HepG2 (cell line): ENCODE data around the gene CLEC6A. TPM values are rescaled to one million over a fixed set of nuclear protein-coding genes. Genes with fewer than 3 reads are reported as not detected.

Source experiments
- ATAC-seq: fragments of 200-7000 bp; cut with Tn5 transposase; 3 replicates; pipeline ENCODE4 v1.9.1; 2020; ENCODE audit warnings: mild to moderate bottlenecking, moderate library complexity
- BruUV-seq: library from RNA; stranded (reverse); fragments of 400-500 nt; replicated peaks from 2 replicates; lab custom pipeline; 2021; lab: Mats Ljungman, UMichigan
- CTCF ChIA-PET: fragments of 300-600 bp; formaldehyde crosslinking; extraction: SDS; loops from one replicate; lab custom pipeline; 2021; ENCODE audit warnings: low total read pairs, inconsistent platforms, low intra/inter-chr PET ratio; lab: Yijun Ruan, JAX
- POLR2A ChIA-PET: fragments of 350-600 bp; sonication (Branson Sonifier 250); formaldehyde crosslinking; loops from one replicate; lab custom pipeline; 2020; ENCODE audit warnings: antibody characterized with exemption, inconsistent platforms; lab: Yijun Ruan, JAX
- DNase-seq: peaks from one replicate; pipeline ENCODE4 v3.0.0-alpha.2; 2015; ENCODE audit warnings: low spot score
- FAIRE-seq: peaks from 3 replicates; lab custom pipeline; 2011; peaks lifted over from hg19 to GRCh38; lab: Jason Lieb, UNC
- H2AFZ ChIP-seq: one replicate; pipeline ENCODE4 v1.6.1; 2011; ENCODE audit warnings: low read length, inconsistent platforms
- H3K27ac ChIP-seq: fragments of 300-600 bp; 3 replicates; pipeline ENCODE4 v1.8.0; 2011; ENCODE audit warnings: mixed run types, mild to moderate bottlenecking, mixed read lengths, low read length, inconsistent platforms; ENCODE audit not compliant: insufficient read depth; ENCODE audit errors: extremely low read length
- H3K27me3 ChIP-seq, 2 experiments: fragments of 200-600 bp in 1 of 2; 2 replicates in 1 of 2; 3 replicates in 1 of 2; pipeline versions ENCODE4 v1.6.0 to v1.8.0; 2011; ENCODE audit warnings: low read length in 2 of 2, mild to moderate bottlenecking in 2 of 2, moderate library complexity in 2 of 2, inconsistent platforms in 1 of 2; ENCODE audit not compliant: insufficient read depth in 2 of 2, control insufficient read depth in 1 of 2
- H3K36me3 ChIP-seq, 2 experiments: fragments of 200-600 bp in 1 of 2; replicated peaks in 1 of 2; 2 replicates in 1 of 2; 3 replicates in 1 of 2; pipeline versions ENCODE4 v1.5.1 to v1.8.0; 2011; ENCODE audit warnings: low read length in 2 of 2, inconsistent platforms in 1 of 2; ENCODE audit not compliant: insufficient read depth in 2 of 2, control insufficient read depth in 1 of 2
- H3K4me1 ChIP-seq: 2 replicates; pipeline ENCODE4 v1.5.1; 2012; ENCODE audit warnings: low read length, inconsistent platforms; ENCODE audit not compliant: insufficient read depth
- H3K4me2 ChIP-seq: 2 replicates; pipeline ENCODE4 v1.6.0; 2011; ENCODE audit warnings: low read depth, low read length, inconsistent platforms
- H3K4me3 ChIP-seq, 3 experiments: fragments of 200-600 bp in 1 of 3; sonication (generic), shearing (Covaris generic) in 1 of 3; replicated peaks in 1 of 3; 2 replicates each; pipeline ENCODE4 v1.5.1; 2011 to 2016; ENCODE audit warnings: low read length in 3 of 3, inconsistent platforms in 2 of 3, low read depth in 2 of 3, mild to moderate bottlenecking in 2 of 3, control low read depth in 1 of 3, mixed read lengths in 1 of 3; ENCODE audit not compliant: insufficient read depth in 1 of 3
- H3K79me2 ChIP-seq: one replicate; pipeline ENCODE4 v1.6.1; 2011; ENCODE audit warnings: low read length, inconsistent platforms; ENCODE audit not compliant: insufficient read depth
- H3K9ac ChIP-seq: 2 replicates; pipeline ENCODE4 v1.6.0; 2011; ENCODE audit warnings: mild to moderate bottlenecking, low read depth, low read length, inconsistent platforms; ENCODE audit not compliant: insufficient read depth
- H3K9me3 ChIP-seq: 2 replicates; pipeline ENCODE4 v1.5.1; 2012; ENCODE audit warnings: mild to moderate bottlenecking, low read length
- H4K20me1 ChIP-seq: 2 replicates; pipeline ENCODE4 v1.6.0; 2011; ENCODE audit warnings: inconsistent platforms, mild to moderate bottlenecking, low read length, moderate library complexity; ENCODE audit not compliant: insufficient read depth
- BORCS8-MEF2B ChIP-seq: sonication (generic); formaldehyde crosslinking; IDR thresholded peaks from 2 replicates; pipeline ENCODE4 v1.8.0; 2022; ENCODE audit warnings: mild to moderate bottlenecking, missing genetic modification reagents
- CSRNP2 ChIP-seq: sonication (generic); formaldehyde crosslinking; conservative IDR thresholded peaks from 2 replicates; pipeline ENCODE4 v1.8.0; 2022; ENCODE audit warnings: low read depth, missing genetic modification reagents
- GABPA ChIP-seq, 2 experiments: IDR thresholded peaks; 2 replicates each; pipeline ENCODE4 v1.6.1; 2011 to 2016; ENCODE audit warnings: low read depth in 2 of 2, low read length in 1 of 2, missing biosample characterization in 1 of 2, missing genetic modification characterization in 1 of 2
- HMG20B ChIP-seq: conservative IDR thresholded peaks from 2 replicates; pipeline ENCODE4 v1.6.1; 2016; ENCODE audit warnings: missing genetic modification reagents, missing compliant biosample characterization
- KDM2A ChIP-seq: sonication (generic); formaldehyde crosslinking; IDR thresholded peaks from 2 replicates; pipeline ENCODE4 v1.4.0; 2020; ENCODE audit warnings: low read depth, missing genetic modification reagents, borderline replicate concordance
- MED8 ChIP-seq: sonication (generic); formaldehyde crosslinking; IDR thresholded peaks from 2 replicates; pipeline ENCODE4 v1.8.1; 2023; ENCODE audit warnings: mild to moderate bottlenecking, missing genetic modification reagents; ENCODE audit not compliant: insufficient replicate concordance
- TBX2 ChIP-seq: sonication (generic); formaldehyde crosslinking; IDR thresholded peaks from 2 replicates; pipeline ENCODE4 v1.5.0; 2020; ENCODE audit warnings: missing genetic modification reagents, mild to moderate bottlenecking, borderline replicate concordance
- ZNF136 ChIP-seq: sonication (generic); formaldehyde crosslinking; IDR thresholded peaks from 2 replicates; pipeline ENCODE4 v1.8.1; 2022; ENCODE audit warnings: low read depth, mild to moderate bottlenecking, moderate library complexity, missing genetic modification reagents
- ZNF230 ChIP-seq: sonication (generic); formaldehyde crosslinking; IDR thresholded peaks from 2 replicates; pipeline ENCODE4 v1.4.0; 2020; ENCODE audit warnings: mild to moderate bottlenecking, missing genetic modification reagents
- WGBS: methylation state at CpG from one replicate; pipeline ENCODE4 v1.1.6; 2017; ENCODE audit warnings: low lambda C conversion rate; 5-methylcytosine and 5-hydroxymethylcytosine counted together
- in situ Hi-C: cut with HindIII; loops from 2 replicates; pipeline ENCODE4 v1.10.0; 2017; ENCODE audit warnings: low pct_unique_long_range_greater_than_20kb; ENCODE audit not compliant: extremely low pct_ligation_motif_present
- intact Hi-C: fragments of 100-400 bp; cut with micrococcal nuclease; formaldehyde crosslinking; loops from one replicate; pipeline ENCODE4 v1.10.0; 2022; ENCODE audit not compliant: unreplicated experiment
- polyA plus RNA-seq, 8 experiments: library from polyadenylated mRNA; depleted of rRNA in 3 of 8; stranded (reverse) in 7 of 8; unstranded in 1 of 8; fragments of >200 nt; fragmentation: Illumina TruSeq in 4 of 8; extraction: Trizol in 4 of 8; gene quantifications; 2 replicates each; pipeline versions ENCODE4 v1.2.1 to v1.2.3, GENCODE V29; 2011 to 2016; ENCODE audit warnings: low read depth in 4 of 8, missing spikeins in 1 of 8, mixed read lengths in 1 of 8; ENCODE audit not compliant: insufficient read depth in 1 of 8
- total RNA-seq, 5 experiments: library from RNA; depleted of rRNA; stranded (reverse); fragments of >200 nt; fragmentation: Illumina TruSeq; extraction: Trizol; gene quantifications; 2 replicates each; pipeline ENCODE4 v1.2.3, GENCODE V29; 2016; ENCODE audit warnings: low read depth in 1 of 5
- TF ChIP-seq, protein P1 (sequence below): IDR thresholded peaks from 2 replicates; pipeline ENCODE4 v1.6.1; 2016; ENCODE audit warnings: missing genetic modification reagents, missing compliant biosample characterization

CLEC6A gene
- total and polyA plus RNA-seq, 2 of the 13 experiments (the other 11 are each of a cell fraction or from before 2014, with no cell fraction given), result not detected

DNA sequence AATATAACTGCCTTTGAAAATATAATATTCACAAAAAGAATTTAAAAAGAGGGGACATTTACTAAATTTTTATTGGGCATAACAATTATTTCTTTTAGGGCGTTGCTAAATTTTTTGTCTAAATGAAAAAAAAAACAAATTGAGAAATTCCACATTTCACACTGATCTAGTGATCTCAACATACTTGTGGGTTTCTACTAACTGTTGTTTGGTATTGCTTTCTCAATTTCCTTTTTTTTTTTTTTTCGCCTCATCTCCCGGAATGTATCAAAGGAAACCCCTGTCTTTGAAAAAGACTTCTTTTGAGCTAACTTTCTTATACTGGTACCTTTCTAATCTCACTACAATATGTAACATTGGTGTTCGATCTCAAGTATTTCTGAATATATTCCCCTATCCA is 57.5 kb downstream of the CLEC6A start, which contains the start of gene CLEC4D:
TSS of gene CLEC4D (plus strand) at position 248 of the 400 bp plus-strand sequence. CDS start 230 bp downstream, outside the sequence.
- in situ Hi-C loops (no loop called here), intact Hi-C loops (no loop called here)
- DNase-seq (no peak), FAIRE-seq (no peak), ATAC-seq (no peak)
- no peaks in the 10 kb centered on the region for H3K36me3 ChIP-seq
- H3K27me3 ChIP-seq, result peaks cover 0 to 16% of the 10 kb centered on the region in 2 experiments; a peak in 3 of 5 replicates
- TF ChIP-seq CSRNP2 (no peak), KDM2A (CRISPR knock-in tag) (no peak), TBX2 (CRISPR knock-in tag) (no peak), MED8 (CRISPR knock-in tag) (no peak), BORCS8-MEF2B (CRISPR knock-in tag) (no peak), HMG20B (CRISPR knock-in tag) (no peak), GABPA (IDR thresholded peaks at IDR 0.05; ENCODE audit: low read depth, low read length) (no peak), GABPA (CRISPR knock-in tag; IDR thresholded peaks at IDR 0.05; ENCODE audit: low read depth) (no peak), ZNF230 (CRISPR knock-in tag) (no peak), ZNF136 (CRISPR knock-in tag) (no peak)
- TF ChIP-seq, protein P1, sequence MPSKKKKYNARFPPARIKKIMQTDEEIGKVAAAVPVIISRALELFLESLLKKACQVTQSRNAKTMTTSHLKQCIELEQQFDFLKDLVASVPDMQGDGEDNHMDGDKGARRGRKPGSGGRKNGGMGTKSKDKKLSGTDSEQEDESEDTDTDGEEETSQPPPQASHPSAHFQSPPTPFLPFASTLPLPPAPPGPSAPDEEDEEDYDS (CRISPR knock-in tag), result no peak
- H3K9ac ChIP-seq, result no peak within 1 kb of the TSS
- POLR2A ChIA-PET, result no interaction called here
- CTCF ChIA-PET, result no interaction called here
- no peaks in the 10 kb centered on the region for H3K79me2 ChIP-seq
- H2AFZ ChIP-seq, result no peak within 1 kb of the TSS
- BruUV-seq, result no TSS peak
- no peaks in the 10 kb centered on the region; the same call in 1 of the 2 replicates for H4K20me1 ChIP-seq
- H3K4me3 ChIP-seq, result no peak within 1 kb of the TSS
- no peaks in the 10 kb centered on the region for H3K4me1 ChIP-seq
- H3K9me3 ChIP-seq, result no peaks in the 10 kb centered on the region
- WGBS, result 3% methylated on average over 4 of the region's 4 CpGs
- H3K27ac ChIP-seq, result no peak within 1 kb of the TSS
- no peak within 1 kb of the TSS for H3K4me2 ChIP-seq
